NCI-H2196 (cell line): Measurements from ENCODE around the gene RCE1.
A peak's percentile ranks its signal among the peaks of the same experiment; 100 is the strongest.

Experiments used
- DNase-seq: peaks from one replicate; lab custom pipeline; 2025; ENCODE audit not compliant: unreplicated experiment; lab: John Stamatoyannopoulos, UW

RCE1 gene

DNA sequence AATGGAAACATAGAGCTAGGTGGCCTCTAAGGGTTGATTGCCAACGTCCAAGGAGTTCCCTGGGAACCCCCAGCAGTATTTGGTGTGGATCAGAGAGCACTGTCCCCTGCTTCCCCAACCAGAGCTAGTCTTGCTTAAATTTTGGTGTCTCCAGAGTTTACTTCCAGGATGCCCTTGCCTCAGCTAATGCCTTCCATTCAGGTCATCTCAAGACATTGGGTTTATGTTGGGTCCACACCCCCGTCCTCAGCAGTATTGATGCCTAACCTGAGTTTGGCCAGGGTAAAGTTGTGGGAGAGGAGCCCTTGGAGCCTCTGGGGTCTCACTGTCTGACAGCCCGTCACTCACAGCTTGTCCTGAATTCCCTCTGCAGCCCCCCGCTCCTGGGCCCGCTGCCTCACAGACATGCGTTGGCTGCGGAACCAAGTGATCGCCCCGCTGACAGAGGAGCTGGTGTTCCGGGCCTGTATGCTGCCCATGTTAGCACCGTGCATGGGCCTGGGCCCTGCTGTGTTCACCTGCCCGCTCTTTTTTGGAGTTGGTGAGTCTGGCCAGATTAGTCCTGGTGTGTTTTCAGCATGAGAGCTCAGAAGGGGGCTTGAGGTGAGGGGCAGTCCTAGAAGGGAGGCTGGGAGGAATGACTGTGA is 1.4 kb downstream of the RCE1 start:
- DNase-seq = no peak

- DNase-seq = no peak
These were observed 2.1 kb downstream of the RCE1 start for GRCh38 chr11:66845143-66845875.

- DNase-seq = no peak
These were observed 2.6 kb downstream of the RCE1 start for GRCh38 chr11:66845876-66846212.

GRCh38 chr11:66846671-66847091 is 3.4 kb downstream of the RCE1 start:
- DNase-seq = no peak

DNA sequence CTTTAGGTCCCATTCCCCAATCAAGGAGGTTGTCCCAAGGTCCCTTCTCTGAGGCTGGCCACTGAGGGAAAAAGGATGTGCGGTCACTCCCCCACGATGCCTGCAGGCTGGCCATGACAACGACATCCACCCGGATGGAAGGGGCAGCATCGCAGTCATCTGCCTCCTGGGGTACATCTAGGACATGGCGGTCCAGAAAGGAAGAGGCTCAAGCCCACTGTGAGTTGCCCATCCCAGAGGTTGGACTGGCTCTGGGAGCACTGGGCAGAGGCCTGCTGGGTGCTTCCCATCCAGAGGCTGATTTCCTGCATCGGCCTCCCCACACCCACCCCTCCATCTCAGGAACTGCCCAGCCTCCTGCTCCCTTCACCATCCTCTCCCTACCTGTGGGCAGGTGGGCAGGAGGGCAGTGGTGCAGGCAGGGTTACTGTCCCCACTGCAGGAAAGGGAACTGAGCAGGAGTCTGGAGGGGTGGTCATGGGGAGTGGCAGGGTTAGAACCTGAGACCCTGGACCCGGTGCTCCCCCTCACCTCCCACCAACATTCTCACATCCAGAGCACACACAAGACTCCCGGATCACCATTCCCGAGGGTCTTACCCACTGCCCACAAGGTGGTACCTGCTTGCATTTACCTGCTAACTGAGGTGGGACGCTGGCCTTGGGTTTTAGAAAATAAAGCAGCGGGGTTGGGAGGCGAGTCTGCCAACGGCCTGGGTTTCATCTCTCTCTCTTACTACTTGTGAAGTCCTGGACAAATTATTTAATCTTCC is 4.4 kb downstream of the RCE1 start:
- no peak for DNase-seq

- DNase-seq = no peak
These were observed 5.6 kb downstream of the RCE1 start for GRCh38 chr11:66848671-66849500.

DNA sequence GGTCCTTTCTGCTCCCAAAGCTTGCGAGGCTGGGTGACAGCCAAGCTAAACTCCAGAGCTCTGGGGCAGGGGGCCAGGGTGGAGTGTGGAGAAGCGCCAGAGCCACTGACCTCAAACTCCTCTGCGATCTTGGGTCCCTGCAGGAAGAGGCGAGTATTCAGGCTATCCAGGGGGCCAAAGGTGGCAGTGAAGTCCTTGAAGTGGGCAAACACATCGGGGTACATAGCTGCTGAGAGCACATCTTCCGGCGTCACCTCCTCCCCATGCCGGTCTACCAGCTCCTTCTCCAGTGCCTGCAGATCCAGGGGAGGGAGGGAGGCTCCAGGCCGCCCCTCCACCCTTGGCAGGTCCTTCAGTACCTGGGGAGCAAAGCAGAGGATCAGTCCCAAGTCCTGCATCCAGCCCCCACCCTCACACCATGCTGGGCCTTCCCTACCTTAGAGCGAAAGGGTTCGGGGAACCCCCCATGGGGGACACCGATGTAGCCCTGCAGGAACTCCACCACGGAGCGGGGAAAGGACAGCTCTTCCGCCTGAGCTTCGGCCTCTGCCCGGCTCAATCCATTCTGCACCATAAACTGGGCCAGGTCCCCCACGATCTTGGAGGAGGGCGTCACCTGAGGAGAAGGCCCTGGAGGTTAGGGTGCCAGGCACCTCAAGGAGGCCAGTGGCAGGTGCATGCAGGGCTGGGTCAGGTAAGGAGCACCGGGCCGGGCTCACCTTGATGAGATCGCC is 6.4 kb downstream of the RCE1 start:
- no peak for DNase-seq

DNA sequence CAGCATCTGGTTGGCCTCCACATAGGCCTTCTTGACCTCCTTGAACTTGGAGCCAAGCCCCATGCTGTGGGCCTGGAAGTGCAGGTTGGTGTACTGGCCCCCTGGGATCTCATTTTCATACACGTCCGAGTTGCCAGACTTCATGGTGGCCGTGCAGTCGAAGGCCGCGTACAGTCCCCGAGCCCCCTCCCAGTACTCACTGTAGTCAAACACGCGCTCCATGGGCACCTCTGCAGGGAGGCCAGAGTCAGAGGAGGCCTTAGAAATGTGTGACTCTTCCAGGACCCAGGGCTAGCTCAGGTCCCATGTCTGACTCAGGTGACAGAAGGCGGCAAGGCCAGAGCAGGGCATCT is 7.0 kb downstream of the RCE1 start:
- no peak for DNase-seq

- DNase-seq = no peak
These were observed 7.5 kb downstream of the RCE1 start for GRCh38 chr11:66850588-66851238.

DNA sequence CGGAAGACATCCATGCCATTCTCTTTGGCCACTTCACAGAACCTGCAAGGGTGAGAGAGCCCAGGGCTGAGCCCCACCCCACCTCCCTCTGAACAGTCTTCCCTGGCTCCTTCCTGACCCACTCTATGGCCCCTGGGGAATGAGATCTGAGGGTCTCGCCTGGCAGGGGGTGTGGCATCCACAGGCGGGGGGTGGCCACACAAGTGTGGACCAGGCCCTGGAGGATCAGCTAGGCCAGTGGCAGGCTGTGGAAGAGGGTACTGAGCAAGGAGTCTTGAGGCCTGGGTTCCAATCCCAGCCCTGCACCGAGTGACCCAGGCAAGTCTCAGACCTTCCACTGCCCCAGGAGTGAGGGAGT is 8.0 kb downstream of the RCE1 start:
- DNase-seq = no peak

DNA sequence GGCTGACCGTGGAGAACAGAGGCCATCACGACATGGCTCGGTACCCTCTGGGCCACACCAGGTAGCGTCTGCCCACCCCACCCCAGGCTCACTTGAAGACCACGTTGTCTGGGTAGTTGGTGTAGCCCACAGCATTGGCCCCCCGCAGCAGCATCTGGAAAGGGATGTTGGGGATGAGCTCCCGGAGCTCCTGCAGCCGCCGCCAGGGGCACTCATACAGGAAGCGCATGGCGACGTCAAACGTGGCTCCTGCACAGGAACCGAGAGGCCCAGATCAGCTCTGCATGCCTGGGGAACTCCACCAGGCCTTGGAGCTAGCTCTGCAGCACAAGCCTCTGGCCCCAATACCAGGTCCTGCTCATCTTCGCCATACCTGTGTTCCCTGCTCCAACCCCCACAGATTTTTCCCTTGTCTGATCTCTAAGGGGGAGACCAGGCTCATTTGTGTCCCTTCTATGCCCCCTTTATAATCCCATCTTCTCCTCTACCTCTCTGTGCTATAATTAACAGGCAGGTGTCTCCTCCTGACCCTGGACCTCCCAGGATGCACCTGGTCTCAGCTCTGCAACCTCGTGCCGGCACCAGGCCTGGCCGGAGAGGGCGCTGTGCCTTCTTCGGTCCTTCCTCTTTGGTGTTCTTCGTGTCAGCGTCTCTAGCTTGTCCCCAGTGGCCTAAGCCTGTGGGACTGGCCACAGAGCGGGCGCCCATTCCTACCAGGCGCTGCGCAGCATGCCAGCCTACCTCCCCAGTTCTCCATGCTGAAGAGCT is 8.6 kb downstream of the RCE1 start:
- no peak for DNase-seq

GRCh38 chr11:66852466-66853241 is 9.4 kb downstream of the RCE1 start:
- no peak for DNase-seq

DNA sequence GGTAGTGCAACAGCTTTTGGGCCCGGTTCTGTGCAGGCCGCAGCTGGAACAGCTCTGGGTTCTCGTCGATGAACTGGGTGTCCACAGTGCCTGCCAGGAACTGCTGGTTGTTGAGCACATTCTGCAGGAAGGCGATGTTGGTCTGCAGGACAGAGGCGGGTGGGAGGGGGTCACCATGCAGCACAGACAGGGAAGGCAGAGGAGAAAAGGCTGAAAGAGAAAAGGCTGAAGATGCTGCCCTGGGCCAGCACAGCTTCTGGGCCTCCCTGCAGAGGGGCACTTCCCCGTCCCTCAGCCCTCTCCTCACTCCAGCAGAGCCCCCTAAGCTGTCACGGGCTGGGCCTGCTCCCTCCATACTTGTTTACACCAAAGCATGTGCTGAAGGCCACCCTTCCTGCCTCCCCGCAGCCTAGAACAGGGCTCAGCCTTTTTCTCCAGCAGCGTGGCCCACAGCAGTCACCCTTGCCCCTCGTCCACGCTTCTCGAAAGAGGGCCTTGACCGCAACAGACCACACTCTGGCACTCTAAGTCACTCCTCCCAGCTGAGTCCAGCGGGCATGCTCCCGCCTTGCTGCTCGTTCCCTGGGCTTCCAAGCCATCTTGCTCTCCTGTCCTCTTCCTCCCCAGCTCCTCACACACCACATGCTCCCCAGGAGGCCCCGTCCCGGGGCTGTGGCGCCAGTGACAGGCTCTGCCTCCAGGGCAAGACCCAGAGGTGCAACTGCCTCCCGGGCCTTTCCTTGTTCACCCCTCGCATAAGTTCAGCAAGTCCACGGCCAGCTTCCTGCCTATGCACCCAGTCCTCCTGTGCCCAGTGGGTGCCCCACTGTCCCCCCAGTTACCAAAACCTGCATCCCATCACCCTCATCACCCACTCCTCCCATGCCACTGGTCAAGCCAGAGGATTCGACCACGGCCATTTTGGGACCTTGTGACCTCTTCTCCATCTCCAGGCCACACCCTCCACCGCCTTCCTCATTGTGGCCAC is 10.3 kb downstream of the RCE1 start:
- no peak for DNase-seq

GRCh38 chr11:66854231-66854661 is 11.0 kb downstream of the RCE1 start:
- DNase-seq = no peak

DNA sequence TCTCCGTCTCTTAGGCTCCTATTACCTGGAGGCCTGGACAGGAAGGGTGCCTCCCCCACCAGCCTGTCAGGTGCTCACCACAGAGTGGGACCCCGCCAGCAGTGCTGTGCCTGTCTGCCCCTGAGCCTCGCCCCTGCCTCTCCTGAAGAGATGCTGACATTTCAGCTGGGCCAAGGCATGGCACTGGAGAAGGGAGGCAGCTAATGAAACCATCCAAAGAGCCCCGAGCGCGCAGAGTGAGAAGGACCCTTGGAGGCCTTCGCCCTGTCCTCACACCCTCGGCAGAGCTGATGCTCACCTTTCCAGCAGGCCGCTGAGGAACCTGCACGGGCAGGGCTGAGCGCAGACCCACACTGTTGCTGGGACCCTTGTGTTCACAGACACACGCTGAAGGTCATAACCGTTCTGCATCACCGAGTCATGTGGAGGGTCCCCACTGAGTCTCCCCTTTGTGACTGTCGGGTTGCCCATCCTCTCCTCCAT is 11.5 kb downstream of the RCE1 start:
- no peak for DNase-seq

- peak; percentile 96 for DNase-seq
These were observed 12.6 kb downstream of the RCE1 start for GRCh38 chr11:66855574-66856495.
